GM23248 (cell line): Measurements from ENCODE around the gene AGR2. TPM values are rescaled to one million over a fixed set of nuclear protein-coding genes. Genes with fewer than 3 reads are reported as not detected.
"Not testable (repeated sequence)": the region's sequence is repeated elsewhere in the genome, so short reads cannot be mapped to it uniquely, and the experiment has no call there.

Experiments used
- DNase-seq: peaks from one replicate; pipeline ENCODE4 v3.0.0-alpha.2; 2015
- H2AFZ ChIP-seq: fragments of 200-600 bp; sonication (generic); 2 replicates; pipeline ENCODE4 v1.6.1; 2016; ENCODE audit warnings: antibody characterized with exemption
- H3F3A ChIP-seq: fragments of 200-600 bp; sonication (generic); 2 replicates; pipeline ENCODE4 v1.6.1; 2016; ENCODE audit warnings: mild to moderate bottlenecking, antibody characterized with exemption, mixed run types; ENCODE audit not compliant: insufficient read depth
- H3K27ac ChIP-seq: fragments of 200-600 bp; sonication (generic); 2 replicates; pipeline ENCODE4 v1.5.1; 2016; ENCODE audit warnings: mild to moderate bottlenecking
- H3K27me3 ChIP-seq: fragments of 200-600 bp; sonication (generic); replicated peaks from 2 replicates; pipeline ENCODE4 v1.6.1; 2016; ENCODE audit warnings: mild to moderate bottlenecking; ENCODE audit not compliant: insufficient read depth
- H3K36me3 ChIP-seq: fragments of 200-600 bp; sonication (generic); 2 replicates; pipeline ENCODE4 v1.6.1; 2016; ENCODE audit warnings: low read depth, mild to moderate bottlenecking
- H3K4me1 ChIP-seq: fragments of 200-600 bp; sonication (generic); 2 replicates; pipeline ENCODE4 v1.6.1; 2016; ENCODE audit warnings: mild to moderate bottlenecking; ENCODE audit not compliant: insufficient read depth
- H3K4me2 ChIP-seq: fragments of 200-600 bp; sonication (generic); one replicate; pipeline ENCODE4 v1.6.1; 2016; ENCODE audit warnings: mild to moderate bottlenecking; ENCODE audit not compliant: unreplicated experiment
- H3K4me3 ChIP-seq: fragments of 200-600 bp; sonication (generic); 2 replicates; pipeline ENCODE4 v1.5.1; 2016; ENCODE audit warnings: mild to moderate bottlenecking
- H3K79me2 ChIP-seq: fragments of 200-600 bp; sonication (generic); 2 replicates; pipeline ENCODE4 v1.6.1; 2016; ENCODE audit warnings: mild to moderate bottlenecking; ENCODE audit not compliant: insufficient read depth
- H3K9ac ChIP-seq: fragments of 200-600 bp; sonication (generic); 2 replicates; pipeline ENCODE4 v1.6.1; 2016; ENCODE audit warnings: mild to moderate bottlenecking
- H3K9me2 ChIP-seq: fragments of 200-600 bp; sonication (generic); 2 replicates; pipeline ENCODE4 v1.6.1; 2016; ENCODE audit warnings: mixed run types, mild to moderate bottlenecking, moderate library complexity; ENCODE audit not compliant: insufficient read depth
- H3K9me3 ChIP-seq: fragments of 200-600 bp; sonication (generic); one replicate; pipeline ENCODE4 v1.6.1; 2017; ENCODE audit warnings: low read depth
- H4K20me1 ChIP-seq: fragments of 200-600 bp; sonication (generic); 2 replicates; pipeline ENCODE4 v1.6.0; 2016; ENCODE audit not compliant: insufficient read depth
- EZH2 ChIP-seq: fragments of 200-600 bp; sonication (generic); IDR thresholded peaks from 2 replicates; pipeline ENCODE4 v1.6.1; 2018; ENCODE audit warnings: antibody characterized with exemption, mild to moderate bottlenecking; ENCODE audit not compliant: insufficient read depth, poor library complexity, severe bottlenecking
- EZH2phosphoT487 ChIP-seq: fragments of 200-600 bp; sonication (generic); IDR thresholded peaks from 2 replicates; pipeline ENCODE4 v1.6.1; 2018; ENCODE audit warnings: antibody characterized with exemption, moderate library complexity, mild to moderate bottlenecking, low read depth; ENCODE audit not compliant: insufficient read depth
- WGBS, 2 experiments: methylation state at CpG; one replicate each; pipeline ENCODE4 v1.1.6; 2015 to 2017; ENCODE audit warnings: low lambda C conversion rate in 2 of 2, low coverage in 1 of 2; ENCODE audit errors: missing lambda C conversion rate in 2 of 2; 5-methylcytosine and 5-hydroxymethylcytosine counted together
- in situ Hi-C: fragments of 300-500 bp; cut with MboI; formaldehyde crosslinking; loops from 2 replicates; pipeline ENCODE4 v1.15.0; 2020
- polyA plus RNA-seq: library from polyadenylated mRNA; unstranded; fragments of >200 nt; fragmentation: Nextera tagmentation; extraction: Ambion mirVana; gene quantifications from 2 replicates; pipeline ENCODE4 v1.2.1, GENCODE V29; 2016
- total RNA-seq: library from RNA; depleted of rRNA; stranded (reverse); fragments of >200 nt; shearing (Covaris generic); gene quantifications from 2 replicates; pipeline ENCODE4 v1.2.3, GENCODE V29; 2014

Gene AGR2
- total and polyA plus RNA-seq, 2 experiments from 2014 or later: not detected

GRCh38 chr7:16773884-16774283 is 30.9 kb downstream of the AGR2 start:
- Histone ChIP-seq H3K36me3 (no peaks in the 10 kb centered on the region), H4K20me1 (no peaks in the 10 kb centered on the region), H3K4me2 (no peak overlapping the region), H2AFZ (no peak overlapping the region), H3K9ac (no peak overlapping the region), H3F3A (no peaks in the 10 kb centered on the region), H3K27ac (no peak overlapping the region), H3K4me3 (no peak overlapping the region), H3K79me2 (no peaks in the 10 kb centered on the region), H3K9me3 (no peaks in the 10 kb centered on the region), H3K9me2 (no peaks in the 10 kb centered on the region), H3K27me3 (no peaks in the 10 kb centered on the region), H3K4me1 (no peaks in the 10 kb centered on the region)
- in situ Hi-C loops: no loop called here
- 76 to 79% methylated on average over 2 of the region's 2 CpGs for WGBS, 2 experiments
- TF ChIP-seq EZH2: no peak
- TF ChIP-seq EZH2phosphoT487: no peak
- DNase-seq: no peak

DNA sequence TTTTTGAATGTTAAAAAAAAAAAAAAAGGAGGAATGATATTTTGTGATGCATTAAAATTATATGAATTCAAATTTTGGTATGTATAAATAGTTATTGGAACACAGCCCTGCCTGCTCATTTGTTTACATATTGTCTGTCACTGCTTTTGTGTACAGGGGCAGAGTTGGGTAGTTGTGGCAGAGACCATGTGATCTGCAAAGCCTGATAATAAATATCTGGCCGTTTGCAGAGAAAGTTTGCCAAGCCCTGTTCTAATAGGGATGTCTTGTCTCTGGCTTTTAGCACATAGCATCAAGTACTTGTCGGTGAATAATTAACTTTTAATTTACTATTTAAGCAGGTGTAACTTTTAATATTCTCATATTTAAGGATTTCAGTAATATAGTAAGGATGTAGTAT is 31.5 kb downstream of the AGR2 start:
- Histone ChIP-seq H4K20me1 (no peaks in the 10 kb centered on the region), H3F3A (no peaks in the 10 kb centered on the region), H3K27ac (no peak overlapping the region), H3K9ac (no peak overlapping the region), H3K4me2 (no peak overlapping the region), H3K4me1 (no peaks in the 10 kb centered on the region), H3K4me3 (no peak overlapping the region), H2AFZ (no peak overlapping the region), H3K79me2 (no peaks in the 10 kb centered on the region), H3K9me3 (no peaks in the 10 kb centered on the region), H3K27me3 (no peaks in the 10 kb centered on the region), H3K9me2 (no peaks in the 10 kb centered on the region), H3K36me3 (no peaks in the 10 kb centered on the region)
- 55 to 68% methylated on average over 2 of the region's 2 CpGs for WGBS, 2 experiments
- DNase-seq: no peak
- TF ChIP-seq EZH2phosphoT487: no peak
- in situ Hi-C loops: no loop called here

DNA sequence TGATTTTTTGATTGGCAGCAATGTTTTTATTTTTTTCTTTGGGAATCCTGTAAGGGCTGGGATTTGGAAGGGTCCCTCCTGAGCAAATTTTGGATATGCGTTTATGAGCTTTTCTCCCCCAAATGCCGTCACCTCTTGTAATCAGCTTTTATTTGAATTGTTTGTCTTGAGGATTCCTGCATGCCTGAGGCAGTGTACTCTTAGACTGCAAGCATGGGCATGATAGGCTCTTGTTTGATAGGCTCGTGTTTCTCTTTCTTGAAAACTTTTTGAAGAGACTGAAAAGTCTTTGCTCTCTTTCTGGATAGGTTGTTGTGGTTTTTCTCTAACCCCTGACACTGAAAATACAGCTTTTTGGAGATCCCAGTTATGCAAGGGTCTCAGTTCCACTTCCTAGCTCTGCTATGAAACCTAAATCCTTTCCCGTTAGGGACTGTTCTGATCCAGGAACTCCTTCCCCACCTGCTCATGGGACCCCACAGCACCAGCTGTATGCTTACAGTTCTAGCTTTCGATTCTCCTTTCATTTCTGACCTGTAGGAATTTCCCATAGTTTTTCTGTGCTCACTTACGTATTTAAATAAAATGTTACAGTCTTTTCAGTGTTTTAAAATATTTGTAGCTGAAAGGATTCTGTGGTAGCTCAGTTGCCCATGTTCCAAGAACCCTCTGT is 34.0 kb downstream of the AGR2 start:
- no peak overlapping the region for H2AFZ ChIP-seq
- H3K4me2 ChIP-seq: no peak overlapping the region
- H4K20me1 ChIP-seq: no peaks in the 10 kb centered on the region
- H3K4me3 ChIP-seq: no peak overlapping the region
- no peaks in the 10 kb centered on the region for H3K4me1 ChIP-seq
- no peaks in the 10 kb centered on the region for H3K79me2 ChIP-seq
- in situ Hi-C loops: no loop called here
- H3K27ac ChIP-seq: no peak overlapping the region
- H3K9me3 ChIP-seq: no peaks in the 10 kb centered on the region
- DNase-seq: no peak
- H3K36me3 ChIP-seq: no peaks in the 10 kb centered on the region
- no peak for TF ChIP-seq EZH2phosphoT487
- no peak for TF ChIP-seq EZH2
- no peaks in the 10 kb centered on the region for H3K27me3 ChIP-seq
- no peaks in the 10 kb centered on the region for H3K9me2 ChIP-seq
- H3K9ac ChIP-seq: no peak overlapping the region
- H3F3A ChIP-seq: no peaks in the 10 kb centered on the region
- 87 to 90% methylated on average over 6 of the region's 6 CpGs for WGBS, 2 experiments

- H3K79me2 ChIP-seq, H3K36me3 ChIP-seq, H2AFZ ChIP-seq, H3K4me2 ChIP-seq, DNase-seq, H3K9ac ChIP-seq, H3K9me3 ChIP-seq, H3K9me2 ChIP-seq, H3F3A ChIP-seq, H3K4me3 ChIP-seq, in situ Hi-C loops, H3K27ac ChIP-seq, H3K4me1 ChIP-seq, H3K27me3 ChIP-seq, H4K20me1 ChIP-seq: not testable (repeated sequence)
- WGBS, 2 experiments: 93 to 95% methylated on average over 3 of the region's 3 CpGs
Measured at GRCh38 chr7:16769994-16770393, 34.8 kb downstream of the AGR2 start.

- in situ Hi-C loops: no loop called here
- Histone ChIP-seq H3K36me3 (no peaks in the 10 kb centered on the region), H3K4me1 (no peaks in the 10 kb centered on the region), H3K4me3 (no peak overlapping the region), H3K9me3 (no peaks in the 10 kb centered on the region), H3F3A (no peaks in the 10 kb centered on the region), H3K27ac (no peak overlapping the region), H3K4me2 (no peak overlapping the region), H2AFZ (no peak overlapping the region), H3K9me2 (no peaks in the 10 kb centered on the region), H3K9ac (no peak overlapping the region), H4K20me1 (no peaks in the 10 kb centered on the region), H3K27me3 (no peaks in the 10 kb centered on the region), H3K79me2 (no peaks in the 10 kb centered on the region)
- WGBS, 2 experiments: 91 to 94% methylated on average over 2 of the region's 2 CpGs
- DNase-seq: no peak
- TF ChIP-seq EZH2phosphoT487 (no peak), EZH2 (no peak)
Measured at GRCh38 chr7:16765436-16765859, 39.4 kb downstream of the AGR2 start.
